WTC11 (cell line): ENCODE results near the gene NCKAP5.

Experiments
- CTCF ChIP-seq: fragments of 200-600 bp; IDR thresholded peaks from 2 replicates; pipeline ENCODE4 v1.8.0; 2022; ENCODE audit warnings: antibody characterized with exemption
- SP1 ChIP-seq: sonication (generic); formaldehyde crosslinking; conservative IDR thresholded peaks from 2 replicates; pipeline ENCODE4 v1.8.1; 2022; ENCODE audit warnings: missing genetic modification reagents
- TCF7 ChIP-seq: sonication (generic); formaldehyde crosslinking; IDR thresholded peaks from 2 replicates; pipeline ENCODE4 v1.8.0; 2022; ENCODE audit warnings: mild to moderate bottlenecking, low read depth, missing genetic modification reagents, moderate library complexity

- TF ChIP-seq CTCF (no peak), TCF7 (CRISPR knock-in tag) (no peak), SP1 (CRISPR knock-in tag) (no peak)
Observed at GRCh38 chr2:132857319-132857718, 710.9 kb downstream of the NCKAP5 start.
